Activated CD8-positive, alpha-beta memory T cell treated with anti-CD3 and anti-CD28 coated beads for 48 hours (primary cell): ENCODE results near the gene KRTAP4-3.
"Not testable (repeated sequence)": the region's sequence is repeated elsewhere in the genome, so short reads cannot be mapped to it uniquely, and the experiment has no call there.

Source experiments
- DNase-seq, 3 experiments: peaks; one replicate each; pipeline ENCODE4 v3.0.0-alpha.2; 2020; ENCODE audit warnings: low read depth in 2 of 3, low spot score in 2 of 3

KRTAP4-3 gene

DNA sequence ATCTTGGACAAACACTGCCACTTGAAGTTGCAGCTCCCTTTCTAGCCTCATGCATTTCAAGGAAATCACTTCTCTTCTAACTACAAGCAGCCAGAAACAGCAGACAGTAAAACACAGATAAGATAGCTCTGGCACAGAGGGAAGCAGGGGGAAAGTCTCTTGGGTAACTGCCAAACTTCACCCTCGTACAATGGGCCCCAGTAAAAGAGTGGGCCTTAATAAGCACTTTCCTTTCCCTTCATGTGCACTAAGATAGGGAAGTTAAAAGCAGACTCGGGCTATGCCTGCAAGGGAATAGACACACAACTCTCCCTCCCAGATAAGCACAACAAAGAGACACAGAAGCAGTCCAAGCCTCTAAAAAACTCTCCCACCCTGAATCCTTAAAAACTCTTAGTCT is 14.2 kb downstream of the KRTAP4-3 start:
- no peak for DNase-seq

DNA sequence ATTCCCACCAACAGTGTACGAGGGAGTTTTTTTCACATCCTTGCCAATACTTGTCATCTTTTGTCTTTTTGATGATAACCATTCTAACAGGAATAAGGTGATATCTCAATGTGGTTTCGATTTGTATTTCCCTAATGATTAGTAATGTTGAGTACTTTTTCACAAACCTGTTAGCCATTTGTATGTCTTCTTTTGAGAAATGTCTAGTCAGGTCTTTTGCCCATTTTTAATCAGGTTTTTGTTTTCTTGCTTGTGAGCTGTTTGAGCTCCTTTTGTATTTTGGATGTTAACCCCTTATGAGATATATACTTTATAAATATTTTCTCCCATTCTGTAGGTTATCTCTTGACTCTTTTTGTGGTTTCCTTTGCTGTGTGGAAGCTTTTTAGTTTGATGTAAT is 16.5 kb downstream of the KRTAP4-3 start:
- no peak for DNase-seq

DNA sequence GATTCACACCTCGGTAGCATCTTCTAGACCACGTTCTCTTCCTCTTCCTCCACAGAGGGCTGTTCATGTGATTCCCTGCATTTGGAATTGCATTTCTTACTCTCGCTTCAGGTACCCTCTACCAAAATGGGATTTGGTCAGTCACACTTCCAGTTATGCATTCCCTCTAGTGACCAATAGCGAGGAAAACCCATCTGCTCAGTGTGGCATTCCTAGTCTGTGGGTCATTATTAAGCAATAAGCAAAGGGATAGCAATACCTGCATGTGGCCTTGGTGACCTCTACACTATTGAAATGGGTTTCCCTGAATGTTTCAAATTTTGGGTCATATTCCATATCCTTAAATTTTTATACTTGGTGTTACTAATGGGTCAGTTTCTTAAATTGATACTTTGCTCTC is 18.0 kb downstream of the KRTAP4-3 start:
- DNase-seq: no peak

DNA sequence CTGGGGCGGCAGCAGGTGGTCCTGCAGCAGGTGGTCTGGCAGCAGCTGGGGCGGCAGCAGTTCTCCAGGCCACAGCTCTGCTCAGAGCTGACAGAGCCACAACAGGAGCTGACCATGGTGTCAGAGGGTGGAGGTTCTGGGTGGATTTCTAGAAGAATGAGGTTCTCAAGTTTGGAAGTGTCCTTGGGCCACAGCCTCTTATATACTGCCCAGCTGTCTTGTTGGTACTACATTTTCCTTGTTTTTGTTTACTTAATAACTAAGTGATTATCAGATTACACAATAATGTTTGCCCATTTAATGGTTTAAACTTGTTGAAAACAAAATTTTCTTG is 18.4 kb downstream of the KRTAP4-3 start, which contains the start of gene KRTAP4-5:
KRTAP4-5 (minus strand) TSS at position 174 of the 334 bp plus-strand sequence; CDS start at position 116, 58 bp downstream.
- DNase-seq: no peak

DNA sequence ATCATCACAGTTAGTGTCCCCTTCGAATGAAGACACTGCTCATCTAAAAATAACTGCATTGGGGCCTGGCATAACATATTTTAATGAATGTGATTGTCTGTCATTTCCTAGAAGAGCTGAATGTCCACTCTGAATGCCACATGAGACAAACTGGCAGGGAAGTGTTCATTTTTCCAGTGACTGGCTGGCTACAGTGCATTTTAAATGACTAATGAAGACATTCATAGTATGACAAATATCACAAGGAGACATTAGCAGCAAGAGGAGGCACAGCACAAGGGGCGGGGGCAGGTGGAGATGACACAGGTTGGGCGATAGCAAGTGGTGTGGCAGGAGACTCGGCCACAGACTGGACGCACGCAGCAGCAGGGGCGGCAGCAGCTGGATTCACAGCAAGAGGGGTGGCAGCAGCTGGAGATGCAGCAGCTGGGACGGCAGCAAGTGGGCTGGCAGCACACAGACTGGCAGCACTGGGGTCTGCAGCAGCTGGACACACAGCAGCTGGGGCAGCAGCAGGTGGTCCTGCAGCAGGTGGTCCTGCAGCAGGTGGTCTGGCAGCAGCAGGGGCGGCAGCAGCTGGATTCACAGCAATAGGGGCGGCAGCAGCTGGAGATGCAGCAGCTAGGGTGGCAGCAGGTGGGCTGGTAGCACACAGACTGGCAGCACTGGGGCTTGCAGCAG is 18.9 kb downstream of the KRTAP4-3 start:
- DNase-seq: not testable (repeated sequence)

DNA sequence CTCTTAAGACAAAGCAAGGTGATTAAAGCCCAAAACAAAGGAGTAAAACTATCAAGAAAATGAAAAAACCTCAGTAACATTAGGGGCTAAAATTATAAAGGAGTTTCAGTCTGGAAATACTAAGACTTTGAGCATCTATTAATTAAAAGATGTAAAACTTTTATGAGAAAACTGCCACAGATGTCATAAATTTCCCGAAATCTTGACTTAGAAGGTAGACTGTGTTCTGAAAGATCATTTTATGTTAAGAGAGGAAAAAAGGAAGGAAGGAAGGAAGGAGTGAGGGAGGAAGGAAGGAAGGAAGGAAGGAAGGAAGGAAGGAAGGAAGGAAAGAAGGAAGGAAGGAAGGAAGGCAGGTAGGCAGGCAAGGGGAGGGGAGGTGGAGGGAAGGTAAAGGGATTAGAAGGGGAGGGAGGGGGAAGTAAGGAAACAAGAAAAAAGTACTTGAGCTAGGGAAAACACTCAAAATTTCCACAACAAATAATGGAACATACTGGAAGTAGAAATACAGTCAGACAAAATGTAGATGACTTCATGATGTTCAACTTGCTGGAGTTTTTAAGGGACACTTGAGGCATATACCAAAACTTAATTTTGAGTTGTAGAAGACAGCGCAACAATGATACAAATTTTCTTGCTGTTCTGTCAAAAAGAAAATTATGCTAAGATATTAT is 20.4 kb downstream of the KRTAP4-3 start:
- no peak for DNase-seq

DNA sequence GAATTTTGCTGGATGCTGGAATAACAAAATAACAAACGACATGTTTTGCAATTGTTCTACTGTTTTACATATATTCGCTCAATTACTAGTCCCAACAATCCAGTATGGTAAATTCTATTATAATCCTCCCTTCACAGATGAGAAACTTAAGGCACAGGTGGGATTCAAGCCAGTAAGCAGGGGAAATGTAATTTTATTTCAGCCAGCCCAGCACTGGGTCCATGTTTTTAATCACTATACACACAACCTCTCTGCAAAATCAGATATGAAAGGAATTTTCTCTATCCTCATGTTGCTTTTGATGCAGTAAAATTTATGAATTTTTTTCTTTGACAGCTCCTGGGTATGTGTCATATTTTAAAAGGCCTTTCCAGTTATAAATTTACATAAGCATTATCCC is 22.8 kb downstream of the KRTAP4-3 start:
- DNase-seq: no peak

DNA sequence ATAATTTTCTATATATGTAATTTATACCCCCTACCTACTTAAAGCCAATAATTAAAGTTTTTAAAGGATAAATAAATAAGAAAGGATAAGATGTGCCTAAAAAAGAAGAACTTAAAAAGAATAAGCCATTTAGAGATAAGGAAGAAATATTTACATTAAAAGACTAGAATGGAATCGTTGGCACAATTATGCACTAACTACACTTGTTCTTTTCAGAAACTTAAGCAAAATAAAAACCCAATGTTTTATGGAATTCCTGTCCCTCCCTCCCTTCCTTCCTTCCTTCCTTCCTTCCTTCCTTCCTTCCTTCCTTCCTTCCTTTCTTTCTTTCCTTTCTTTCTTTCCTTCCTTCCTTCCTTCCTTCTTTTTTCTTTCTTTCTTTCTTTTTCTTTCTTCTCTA is 23.2 kb downstream of the KRTAP4-3 start:
- no peak for DNase-seq

DNA sequence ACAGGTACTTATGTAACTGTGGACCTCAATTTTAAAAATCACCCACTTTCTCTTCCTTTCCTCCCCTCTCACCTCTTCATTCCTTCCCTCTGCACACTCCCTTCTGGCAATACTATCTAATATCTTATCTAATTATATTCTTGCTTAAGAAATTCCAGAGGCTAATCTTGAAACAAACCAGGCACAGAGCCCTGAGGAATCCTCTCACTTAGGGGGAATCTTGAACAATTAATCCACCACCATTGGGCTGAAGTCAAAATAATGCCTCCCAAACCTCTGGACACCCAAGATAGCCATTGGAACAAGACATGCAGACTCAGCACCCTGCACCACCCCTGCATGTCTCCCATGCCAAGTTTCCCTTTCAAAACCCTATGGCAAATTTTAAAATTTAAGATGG is 26.7 kb downstream of the KRTAP4-3 start:
- no peak for DNase-seq

DNA sequence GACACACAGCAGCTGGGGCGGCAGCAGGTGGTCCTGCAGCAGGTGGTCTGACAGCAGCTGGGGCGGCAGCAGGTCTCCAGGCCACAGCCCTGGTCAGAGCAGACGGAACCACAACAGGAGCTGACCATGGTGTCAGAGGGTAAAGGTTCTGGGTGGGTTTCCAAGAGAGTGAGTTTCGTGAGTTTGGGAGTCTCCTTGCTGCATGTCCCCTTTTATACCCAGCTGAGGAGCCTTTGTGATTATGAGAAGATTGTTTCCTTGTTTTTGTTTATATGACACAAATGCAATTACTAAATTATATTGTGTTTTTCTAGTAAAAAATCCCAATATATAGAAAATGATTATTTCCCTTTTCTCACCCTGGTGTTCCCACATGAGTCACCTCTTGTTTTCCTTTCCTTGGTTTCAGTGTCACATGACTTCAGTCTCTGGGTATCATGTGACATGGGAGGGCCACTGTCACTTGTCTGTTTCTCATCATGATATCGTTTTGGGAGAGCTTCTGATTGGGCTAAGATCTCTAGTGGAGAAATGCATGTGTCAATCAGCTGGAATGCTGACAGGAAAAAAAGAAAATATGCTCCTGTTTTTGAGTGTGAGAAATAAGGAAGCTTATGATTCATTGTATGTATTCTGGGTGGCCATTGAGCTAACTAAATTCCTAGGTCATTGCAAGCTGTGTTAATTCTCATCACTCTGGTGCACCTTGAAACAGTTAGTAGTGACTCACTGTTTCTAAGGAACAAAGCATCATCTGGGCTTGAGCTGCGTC is 27.5 kb downstream of the KRTAP4-3 start, which contains the start of gene KRTAP4-6:
KRTAP4-6 (minus strand) TSS at position 185 of the 772 bp plus-strand sequence; CDS start at position 128, 57 bp downstream.
- DNase-seq: no peak

DNA sequence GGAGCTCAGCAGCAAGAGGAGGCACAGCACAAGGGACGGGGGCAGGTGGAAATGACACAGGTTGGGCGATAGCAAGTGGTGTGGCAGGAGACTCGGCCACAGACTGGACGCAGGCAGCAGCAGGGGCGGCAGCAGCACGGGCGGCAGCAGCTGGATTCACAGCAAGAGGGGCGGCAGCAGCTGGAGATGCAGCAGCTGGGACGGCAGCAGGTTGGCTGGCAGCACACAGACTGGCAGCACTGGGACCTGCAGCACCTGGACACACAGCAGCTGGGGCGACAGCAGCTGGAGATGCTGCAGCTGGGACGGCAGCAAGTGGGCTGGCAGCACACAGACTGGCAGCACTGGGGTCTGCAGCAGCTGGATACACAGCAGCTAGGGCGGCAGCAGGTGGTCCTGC is 28.2 kb downstream of the KRTAP4-3 start:
- DNase-seq: not testable (repeated sequence)

DNA sequence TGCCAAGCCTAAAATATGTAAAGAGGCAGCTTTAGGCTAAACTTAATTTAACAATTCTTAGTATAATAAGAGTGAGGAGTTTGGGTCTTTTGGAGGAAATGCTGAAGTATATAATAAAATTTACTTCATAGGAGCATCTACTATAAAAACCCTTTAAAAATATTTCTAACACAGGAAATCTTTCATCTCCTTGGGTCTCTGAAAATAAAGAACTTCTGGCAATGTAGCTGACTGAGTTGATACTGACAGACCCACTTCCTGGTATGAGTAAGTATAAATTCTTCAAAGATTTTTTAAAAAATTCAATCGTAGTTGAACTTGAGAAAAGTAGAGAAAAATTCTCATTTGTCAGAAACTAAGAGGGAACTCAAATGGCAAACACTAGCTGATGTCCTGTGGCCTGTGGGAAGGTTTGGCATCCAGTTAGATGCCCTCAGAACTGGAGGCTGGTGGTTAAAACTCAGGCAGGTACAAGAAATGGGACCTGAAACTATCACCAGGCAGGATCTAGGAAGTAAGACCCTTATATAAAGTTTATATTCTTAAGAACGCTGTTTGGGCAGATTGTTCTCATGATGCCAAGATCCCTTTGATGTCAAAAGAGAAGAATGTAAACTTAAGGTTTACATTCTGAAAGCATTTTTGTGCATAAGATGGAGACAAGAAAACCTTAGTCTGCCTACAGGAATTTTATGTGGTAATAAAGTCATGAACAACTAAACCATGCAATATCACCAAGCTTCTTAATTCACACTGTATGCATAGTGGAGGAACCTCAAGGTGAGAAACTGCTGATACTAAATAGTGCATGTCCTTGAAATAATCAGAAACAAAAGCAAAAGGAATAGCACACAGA is 33.9 kb downstream of the KRTAP4-3 start:
- DNase-seq: no peak

DNA sequence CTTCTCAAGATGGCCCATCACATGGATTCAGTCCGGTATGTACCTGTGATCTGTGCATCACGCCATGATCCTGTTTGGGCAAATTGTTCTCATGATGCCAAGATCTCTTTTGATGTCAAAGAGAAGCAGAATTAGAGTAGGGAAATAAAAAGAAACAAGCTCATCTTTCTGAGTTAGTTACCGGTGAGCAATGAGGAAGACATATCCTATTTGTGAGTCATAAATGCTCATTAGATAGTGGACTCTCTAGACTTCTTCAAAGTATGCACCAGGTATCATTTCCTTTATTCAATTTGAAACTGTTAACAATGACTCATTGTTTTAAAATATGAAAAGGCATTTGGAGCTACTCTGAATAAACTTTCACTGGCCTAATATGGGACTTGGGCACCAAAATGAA is 36.0 kb downstream of the KRTAP4-3 start:
- DNase-seq: no peak

DNA sequence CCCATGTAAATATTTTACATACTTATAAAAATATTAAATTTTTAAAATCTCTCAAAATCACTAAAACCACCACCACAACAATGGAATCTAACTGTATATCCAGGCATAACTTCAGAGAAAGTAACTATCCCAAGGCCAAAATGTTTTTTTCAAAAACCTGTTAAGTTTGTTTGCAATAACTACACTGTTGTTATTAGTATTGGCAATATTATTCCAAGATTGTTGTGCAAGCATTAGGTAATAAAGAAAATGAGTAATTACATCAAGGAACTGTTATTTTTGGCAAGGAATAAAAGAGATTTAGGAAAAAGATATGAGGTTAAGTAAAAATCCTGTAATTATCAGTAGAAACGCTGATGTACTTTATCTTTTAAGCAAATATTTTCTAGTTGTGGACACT is 40.6 kb downstream of the KRTAP4-3 start:
- DNase-seq: no peak

DNA sequence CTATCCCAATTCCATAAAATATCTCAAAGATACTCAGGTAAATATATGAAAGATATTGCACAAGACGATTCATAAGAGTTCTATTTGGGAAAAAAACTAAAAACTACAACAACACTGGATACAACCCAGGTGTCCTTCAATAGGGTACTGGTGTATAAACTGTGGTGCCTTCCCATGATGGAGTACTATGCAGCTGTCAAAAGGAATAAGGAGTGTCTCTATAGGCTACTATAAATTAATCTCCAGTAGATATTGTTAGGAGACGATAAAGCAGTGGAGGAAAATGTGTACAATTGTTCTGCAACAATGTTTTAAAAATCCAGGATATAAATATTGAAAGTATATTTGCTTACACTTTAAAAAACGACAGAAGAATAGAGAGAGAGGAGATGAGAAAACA is 41.6 kb downstream of the KRTAP4-3 start:
- DNase-seq: no peak

DNA sequence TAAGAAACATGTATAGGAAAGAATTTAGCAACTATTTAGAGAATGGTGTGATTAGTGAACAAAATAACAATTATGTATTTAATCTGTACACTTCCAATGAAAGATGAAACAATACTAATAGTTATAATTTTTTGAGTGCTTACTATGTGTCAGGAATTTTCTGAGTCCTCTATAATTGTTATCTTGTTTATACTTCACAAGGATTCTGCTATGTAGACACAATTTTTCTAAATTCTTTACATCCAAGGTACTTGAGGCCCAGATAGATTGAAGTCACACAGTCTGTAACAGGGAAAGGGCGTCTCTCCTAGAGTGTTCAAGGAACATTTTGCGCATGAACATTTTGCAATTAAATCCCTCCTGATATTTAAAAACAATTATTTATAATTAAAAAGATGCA is 43.0 kb downstream of the KRTAP4-3 start:
- no peak for DNase-seq

DNA sequence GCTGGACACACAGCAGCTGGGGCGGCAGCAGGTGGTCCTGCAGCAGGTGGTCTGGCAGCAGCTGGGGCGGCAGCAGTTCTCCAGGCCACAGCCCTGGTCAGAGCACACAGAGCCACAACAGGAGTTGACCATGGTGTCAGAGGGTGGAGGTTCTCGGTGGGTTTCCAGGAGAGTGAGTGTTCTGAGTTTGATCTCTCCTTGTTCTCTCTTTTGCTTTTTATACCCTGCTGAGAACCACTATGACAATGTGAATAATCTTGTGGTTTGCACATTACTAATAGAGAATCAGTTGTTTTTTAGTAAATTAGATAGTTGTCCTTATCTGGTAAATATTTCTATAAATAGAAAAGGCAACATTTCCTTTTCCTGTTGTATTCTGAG is 44.0 kb downstream of the KRTAP4-3 start, which contains the start of gene KRTAP4-12:
KRTAP4-12 (minus strand) TSS at position 192 of the 381 bp plus-strand sequence; CDS start at position 132, 60 bp downstream.
- DNase-seq: not testable (repeated sequence)

DNA sequence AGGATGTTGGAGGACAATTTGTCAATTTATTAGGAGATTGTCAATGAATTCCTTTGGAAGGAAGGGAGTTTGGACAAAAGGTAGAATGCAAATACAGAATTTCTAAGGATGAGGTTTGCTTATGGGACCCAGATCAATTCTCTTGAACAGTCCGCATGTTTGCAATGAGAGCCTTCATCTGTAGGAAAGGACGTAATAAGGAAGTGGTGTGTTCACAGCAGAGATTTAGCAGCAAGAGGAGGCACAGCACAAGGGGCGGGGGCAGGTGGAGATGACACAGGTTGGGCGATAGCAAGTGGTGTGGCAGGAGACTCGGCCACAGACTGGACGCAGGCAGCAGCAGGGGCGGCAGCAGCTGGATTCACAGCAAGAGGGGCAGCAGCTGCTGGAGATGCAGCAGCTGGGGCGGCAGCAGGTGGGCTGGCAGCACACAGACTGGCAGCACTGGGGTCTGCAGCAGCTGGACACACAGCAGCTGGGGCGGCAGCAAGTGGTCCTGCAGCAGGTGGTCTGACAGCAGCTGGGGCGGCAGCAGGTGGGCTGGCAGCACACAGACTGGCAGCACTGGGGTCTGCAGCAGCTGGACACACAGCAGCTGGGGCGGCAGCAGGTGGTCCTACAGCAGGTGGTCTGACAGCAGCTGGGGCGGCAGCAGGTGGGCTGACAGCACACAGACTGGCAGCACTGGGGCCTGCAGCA is 44.6 kb downstream of the KRTAP4-3 start:
- DNase-seq: not testable (repeated sequence)

DNA sequence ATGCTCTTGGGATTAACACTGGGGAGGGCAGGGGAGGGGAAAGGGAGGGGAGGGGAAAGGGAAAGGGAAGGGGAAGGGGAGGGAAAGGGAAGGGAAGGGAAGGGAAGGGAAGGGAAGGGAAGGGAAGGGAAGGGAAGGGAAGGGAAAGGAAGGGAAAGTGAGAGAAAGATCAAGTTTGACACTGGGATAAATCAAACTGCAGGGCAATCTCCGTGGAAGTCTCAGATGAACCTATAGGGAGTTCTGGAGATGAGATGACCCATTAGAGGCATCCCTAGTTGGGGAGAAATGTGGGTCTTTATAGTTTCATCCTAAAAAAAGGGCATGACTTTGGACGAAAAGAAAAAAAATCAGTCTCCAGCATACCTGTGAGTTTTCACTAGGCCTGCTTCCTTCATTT is 46.3 kb downstream of the KRTAP4-3 start:
- no peak for DNase-seq
